GM10847 (cell line): ENCODE data around the gene PDE4B.

ENCODE experiments used
- POLR2A ChIP-seq: IDR thresholded peaks from 2 replicates; pipeline ENCODE4 v1.6.1; 2011; ENCODE audit not compliant: insufficient read length; ENCODE audit errors: extremely low read depth

The PDE4B gene

GRCh38 chr1:66364578-66365391, 572.1 kb downstream of the PDE4B start:
- TF ChIP-seq POLR2A = no peak

GRCh38 chr1:66365635-66366034, 572.9 kb downstream of the PDE4B start:
- TF ChIP-seq POLR2A = no peak

GRCh38 chr1:66366634-66367033, 573.9 kb downstream of the PDE4B start:
- no peak for TF ChIP-seq POLR2A

- TF ChIP-seq POLR2A = no peak
These were observed 574.7 kb downstream of the PDE4B start for GRCh38 chr1:66367369-66367768.

- no peak for TF ChIP-seq POLR2A
These were observed 575.6 kb downstream of the PDE4B start for GRCh38 chr1:66368261-66368660.

GRCh38 chr1:66370462-66370971, 577.8 kb downstream of the PDE4B start:
- no peak for TF ChIP-seq POLR2A

- no peak for TF ChIP-seq POLR2A
These were observed 578.7 kb downstream of the PDE4B start for GRCh38 chr1:66371233-66372005.

GRCh38 chr1:66372522-66373101, 579.9 kb downstream of the PDE4B start:
- no peak for TF ChIP-seq POLR2A

GRCh38 chr1:66373157-66373591, 580.5 kb downstream of the PDE4B start:
- no peak for TF ChIP-seq POLR2A

GRCh38 chr1:66374148-66374547, 581.5 kb downstream of the PDE4B start:
- TF ChIP-seq POLR2A = no peak

GRCh38 chr1:66374561-66375111, 581.9 kb downstream of the PDE4B start:
- no peak for TF ChIP-seq POLR2A

GRCh38 chr1:66375125-66375524, 582.4 kb downstream of the PDE4B start:
- no peak for TF ChIP-seq POLR2A

GRCh38 chr1:66380452-66381212, 587.9 kb downstream of the PDE4B start:
- TF ChIP-seq POLR2A = no peak

- TF ChIP-seq POLR2A = no peak
These were observed 589.1 kb downstream of the PDE4B start for GRCh38 chr1:66381621-66382275.
